GM04503 (cell line): ENCODE results near the gene WWC2.
A peak's percentile ranks its signal among the peaks of the same experiment; 100 is the strongest.

Experiments used
- DNase-seq: peaks from one replicate; pipeline ENCODE4 v3.0.0-alpha.2; 2012; ENCODE audit warnings: low read depth

The WWC2 gene

GRCh38 chr4:183329954-183330742 lies 231.1 kb downstream of the WWC2 start:
- no peak for DNase-seq

- DNase-seq: no peak
Observed at GRCh38 chr4:183330841-183331240, 231.8 kb downstream of the WWC2 start.

GRCh38 chr4:183332447-183332846 lies 233.4 kb downstream of the WWC2 start:
- DNase-seq: no peak

- no peak for DNase-seq
Observed at GRCh38 chr4:183333202-183333601, 234.1 kb downstream of the WWC2 start.

GRCh38 chr4:183333983-183334382 lies 234.9 kb downstream of the WWC2 start:
- no peak for DNase-seq

GRCh38 chr4:183335369-183335940 lies 236.4 kb downstream of the WWC2 start:
- DNase-seq: peak; percentile 83

- no peak for DNase-seq
Observed at GRCh38 chr4:183337349-183337748, 238.3 kb downstream of the WWC2 start.

- DNase-seq: no peak
Observed at GRCh38 chr4:183337833-183338232, 238.8 kb downstream of the WWC2 start.

- no peak for DNase-seq
Observed at GRCh38 chr4:183342541-183343533, 243.8 kb downstream of the WWC2 start.

- no peak for DNase-seq
Observed at GRCh38 chr4:183343730-183344129, 244.7 kb downstream of the WWC2 start.

GRCh38 chr4:183344523-183345255 lies 245.6 kb downstream of the WWC2 start:
- DNase-seq: no peak

- DNase-seq: no peak
Observed at GRCh38 chr4:183345261-183345660, 246.2 kb downstream of the WWC2 start.

GRCh38 chr4:183347146-183347545 lies 248.1 kb downstream of the WWC2 start:
- DNase-seq: no peak

- no peak for DNase-seq
Observed at GRCh38 chr4:183347566-183347965, 248.5 kb downstream of the WWC2 start.

GRCh38 chr4:183348136-183348535 lies 249.1 kb downstream of the WWC2 start:
- DNase-seq: no peak

- peak; percentile 90 for DNase-seq
Observed at GRCh38 chr4:183348706-183349659, 249.9 kb downstream of the WWC2 start.

GRCh38 chr4:183349673-183350072 lies 250.6 kb downstream of the WWC2 start:
- peak; percentile 79 for DNase-seq

- no peak for DNase-seq
Observed at GRCh38 chr4:183350317-183351071, 251.4 kb downstream of the WWC2 start.

- no peak for DNase-seq
Observed at GRCh38 chr4:183352546-183352945, 253.5 kb downstream of the WWC2 start.

GRCh38 chr4:183353557-183353956 lies 254.5 kb downstream of the WWC2 start:
- no peak for DNase-seq
